ENCODE data around the gene EBI3. TPM values are rescaled to one million over a fixed set of nuclear protein-coding genes. Genes with fewer than 3 reads are reported as not detected.
"Not testable (repeated sequence)": the region's sequence is repeated elsewhere in the genome, so short reads cannot be mapped to it uniquely, and the experiment has no call there.

The EBI3 gene
- polyA plus RNA-seq, 1 donor from 2014 or later, result not detected

GRCh38 chr19:4237510-4237909 is 8.2 kb downstream of the EBI3 start:
- H3K9me2 ChIP-seq (ENCODE audit: insufficient read depth, low read length); H3K27ac ChIP-seq (ENCODE audit: low read length); H3F3A ChIP-seq (ENCODE audit: insufficient read depth, low read length, poor library complexity, severe bottlenecking); H3K27me3 ChIP-seq (ENCODE audit: insufficient read depth, low read depth, low read length); H2AFZ ChIP-seq (ENCODE audit: low read depth, low read length); H3K9me3 ChIP-seq (ENCODE audit: low read length); H4K20me1 ChIP-seq (ENCODE audit: insufficient read depth); H3K9ac ChIP-seq (ENCODE audit: low read length); H3K4me2 ChIP-seq (ENCODE audit: low read length); H3K36me3 ChIP-seq (ENCODE audit: insufficient read depth, low read length); H3K4me3 ChIP-seq (ENCODE audit: low read length); H3K79me2 ChIP-seq (replicated peaks; ENCODE audit: insufficient read depth, low read length): not testable (repeated sequence)

- H3K9me2 ChIP-seq (ENCODE audit: insufficient read depth, low read length), result no peaks in the 10 kb centered on the region
- H4K20me1 ChIP-seq (ENCODE audit: insufficient read depth), result no peaks in the 10 kb centered on the region
- no peaks in the 10 kb centered on the region for H3K9me3 ChIP-seq (ENCODE audit: low read length)
- no peaks in the 10 kb centered on the region for H3K79me2 ChIP-seq (replicated peaks; ENCODE audit: insufficient read depth, low read length)
- no peak overlapping the region for H3K27ac ChIP-seq (ENCODE audit: low read length)
- no peak overlapping the region for H2AFZ ChIP-seq (ENCODE audit: low read depth, low read length)
- H3K4me2 ChIP-seq (ENCODE audit: low read length), result no peak overlapping the region
- H3K9ac ChIP-seq (ENCODE audit: low read length), result no peak overlapping the region
- no peaks in the 10 kb centered on the region for H3K27me3 ChIP-seq (ENCODE audit: insufficient read depth, low read depth, low read length)
- TF ChIP-seq SMC3 (conservative IDR thresholded peaks at IDR 0.05; ENCODE audit: poor library complexity) (no peak), RAD21 (conservative IDR thresholded peaks at IDR 0.05) (no peak), CTCF (IDR thresholded peaks at IDR 0.05; ENCODE audit: poor library complexity, severe bottlenecking) (no peak), EP300 (conservative IDR thresholded peaks at IDR 0.05; ENCODE audit: poor library complexity, severe bottlenecking) (no peak), TAF1 (IDR thresholded peaks at IDR 0.05; ENCODE audit: low read depth) (no peak), REST (IDR thresholded peaks at IDR 0.05; ENCODE audit: borderline replicate concordance) (no peak), POLR2AphosphoS5 (IDR thresholded peaks at IDR 0.05) (no peak), EZH2 (IDR thresholded peaks at IDR 0.05; ENCODE audit: borderline replicate concordance, insufficient read depth, low read length, poor library complexity, severe bottlenecking) (no peak), MXI1 (conservative IDR thresholded peaks at IDR 0.05; ENCODE audit: poor library complexity, severe bottlenecking) (no peak)
- H3K4me3 ChIP-seq (ENCODE audit: low read length), result no peak overlapping the region
- no peaks in the 10 kb centered on the region for H3K36me3 ChIP-seq (ENCODE audit: insufficient read depth, low read length)
- H3F3A ChIP-seq (ENCODE audit: insufficient read depth, low read length, poor library complexity, severe bottlenecking), result no peaks in the 10 kb centered on the region
Observed at GRCh38 chr19:4238831-4239230, 9.5 kb downstream of the EBI3 start.

GRCh38 chr19:4241824-4242430 is 12.6 kb downstream of the EBI3 start:
- no peak overlapping the region for H3K27ac ChIP-seq (ENCODE audit: low read length)
- H3K9me3 ChIP-seq (ENCODE audit: low read length), result no peaks in the 10 kb centered on the region
- no peaks in the 10 kb centered on the region for H3K36me3 ChIP-seq (ENCODE audit: insufficient read depth, low read length)
- no peak overlapping the region for H3K4me2 ChIP-seq (ENCODE audit: low read length)
- no peak overlapping the region for H3K9ac ChIP-seq (ENCODE audit: low read length)
- H2AFZ ChIP-seq (ENCODE audit: low read depth, low read length), result no peak overlapping the region
- no peaks in the 10 kb centered on the region for H3K9me2 ChIP-seq (ENCODE audit: insufficient read depth, low read length)
- H3F3A ChIP-seq (ENCODE audit: insufficient read depth, low read length, poor library complexity, severe bottlenecking), result no peaks in the 10 kb centered on the region
- no peaks in the 10 kb centered on the region for H3K79me2 ChIP-seq (replicated peaks; ENCODE audit: insufficient read depth, low read length)
- H4K20me1 ChIP-seq (ENCODE audit: insufficient read depth), result no peaks in the 10 kb centered on the region
- no peaks in the 10 kb centered on the region for H3K27me3 ChIP-seq (ENCODE audit: insufficient read depth, low read depth, low read length)
- no peak for TF ChIP-seq POLR2AphosphoS5 (IDR thresholded peaks at IDR 0.05)
- no peak for TF ChIP-seq REST (IDR thresholded peaks at IDR 0.05; ENCODE audit: borderline replicate concordance)
- TF ChIP-seq RAD21 (conservative IDR thresholded peaks at IDR 0.05), result no peak
- TF ChIP-seq CTCF (IDR thresholded peaks at IDR 0.05; ENCODE audit: poor library complexity, severe bottlenecking), result no peak
- TF ChIP-seq MXI1 (conservative IDR thresholded peaks at IDR 0.05; ENCODE audit: poor library complexity, severe bottlenecking), result no peak
- no peak for TF ChIP-seq EP300 (conservative IDR thresholded peaks at IDR 0.05; ENCODE audit: poor library complexity, severe bottlenecking)
- TF ChIP-seq TAF1 (IDR thresholded peaks at IDR 0.05; ENCODE audit: low read depth), result no peak
- no peak for TF ChIP-seq SMC3 (conservative IDR thresholded peaks at IDR 0.05; ENCODE audit: poor library complexity)
- TF ChIP-seq EZH2 (IDR thresholded peaks at IDR 0.05; ENCODE audit: borderline replicate concordance, insufficient read depth, low read length, poor library complexity, severe bottlenecking), result no peak
- H3K4me3 ChIP-seq (ENCODE audit: low read length), result no peak overlapping the region

All from neural cell (in vitro differentiated cells).